ENCODE results near the gene TPRN.

Gene TPRN

GRCh38 chr9:137185921-137186320 lies 14.6 kb downstream of the TPRN start:
- peaks cover 10% of the 10 kb centered on the region for H3K4me1 ChIP-seq (ENCODE audit: control insufficient read depth, insufficient read depth, low read length)
- H3K36me3 ChIP-seq (ENCODE audit: control insufficient read depth, insufficient read depth, low read length) = peaks cover 37% of the 10 kb centered on the region
- no peaks in the 10 kb centered on the region for H3K9me3 ChIP-seq (ENCODE audit: control insufficient read depth, insufficient read depth, low read length)
- no peak overlapping the region for H3K4me3 ChIP-seq (ENCODE audit: low read depth, low read length)
- H3K27me3 ChIP-seq (ENCODE audit: control insufficient read depth, insufficient read depth, low read length) = no peaks in the 10 kb centered on the region
- H3K9ac ChIP-seq (ENCODE audit: low read depth, low read length) = no peak overlapping the region

DNA sequence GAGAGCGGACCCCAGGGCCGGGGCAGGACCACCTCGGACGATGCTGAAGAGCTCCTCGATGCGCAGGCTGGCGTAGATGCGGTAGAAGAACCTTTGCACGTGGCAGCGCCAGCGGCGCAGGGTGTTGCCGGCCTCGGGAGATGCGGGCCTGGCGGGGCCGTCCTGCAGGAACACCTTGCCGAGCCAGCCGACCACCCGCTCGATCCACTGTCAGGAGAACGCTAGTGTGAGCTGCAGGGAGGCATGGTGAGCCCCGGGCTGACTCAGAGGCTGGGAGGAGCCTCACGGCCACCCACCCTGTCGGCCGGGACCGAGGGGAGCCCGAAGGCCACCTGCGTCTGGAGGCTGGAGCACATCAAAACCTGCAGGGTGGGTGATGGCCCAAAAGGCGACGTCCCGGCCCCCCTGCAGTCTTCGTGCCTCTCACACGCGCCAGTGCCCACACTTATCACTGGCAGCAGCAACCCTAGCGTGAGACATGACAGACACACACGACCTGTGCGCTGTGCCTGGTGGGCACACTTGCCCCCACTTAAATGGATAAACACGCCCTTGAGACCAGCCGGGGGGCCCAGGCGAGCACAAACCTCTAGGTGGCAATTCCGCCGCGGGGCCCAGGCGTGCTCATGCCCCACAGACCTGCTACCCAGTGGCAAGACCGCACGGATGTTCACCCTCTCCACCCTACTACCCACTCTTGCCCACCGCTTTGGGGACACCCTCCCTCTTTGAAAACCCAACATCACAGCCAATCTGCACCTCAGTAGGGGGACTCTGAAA lies 15.5 kb downstream of the TPRN start:
- Histone ChIP-seq H3K4me1 (ENCODE audit: control insufficient read depth, insufficient read depth, low read length) (peaks cover 10% of the 10 kb centered on the region), H3K36me3 (ENCODE audit: control insufficient read depth, insufficient read depth, low read length) (peaks cover 41% of the 10 kb centered on the region), H3K9ac (ENCODE audit: low read depth, low read length) (no peak overlapping the region), H3K27me3 (ENCODE audit: control insufficient read depth, insufficient read depth, low read length) (no peaks in the 10 kb centered on the region), H3K9me3 (ENCODE audit: control insufficient read depth, insufficient read depth, low read length) (no peaks in the 10 kb centered on the region), H3K4me3 (ENCODE audit: low read depth, low read length) (no peak overlapping the region)

GRCh38 chr9:137183980-137184595 lies 16.5 kb downstream of the TPRN start:
- Histone ChIP-seq H3K9ac (ENCODE audit: low read depth, low read length) (no peak overlapping the region), H3K4me1 (ENCODE audit: control insufficient read depth, insufficient read depth, low read length) (peaks cover 8% of the 10 kb centered on the region), H3K27me3 (ENCODE audit: control insufficient read depth, insufficient read depth, low read length) (no peaks in the 10 kb centered on the region), H3K4me3 (ENCODE audit: low read depth, low read length) (no peak overlapping the region), H3K36me3 (ENCODE audit: control insufficient read depth, insufficient read depth, low read length) (peaks cover 49% of the 10 kb centered on the region), H3K9me3 (ENCODE audit: control insufficient read depth, insufficient read depth, low read length) (no peaks in the 10 kb centered on the region)

GRCh38 chr9:137182836-137183235 lies 17.7 kb downstream of the TPRN start:
- H3K9me3 ChIP-seq (ENCODE audit: control insufficient read depth, insufficient read depth, low read length) = no peaks in the 10 kb centered on the region
- no peak overlapping the region for H3K9ac ChIP-seq (ENCODE audit: low read depth, low read length)
- H3K27me3 ChIP-seq (ENCODE audit: control insufficient read depth, insufficient read depth, low read length) = no peaks in the 10 kb centered on the region
- no peak overlapping the region for H3K4me3 ChIP-seq (ENCODE audit: low read depth, low read length)
- peaks cover 8% of the 10 kb centered on the region for H3K4me1 ChIP-seq (ENCODE audit: control insufficient read depth, insufficient read depth, low read length)
- peaks cover 52% of the 10 kb centered on the region for H3K36me3 ChIP-seq (ENCODE audit: control insufficient read depth, insufficient read depth, low read length)

DNA sequence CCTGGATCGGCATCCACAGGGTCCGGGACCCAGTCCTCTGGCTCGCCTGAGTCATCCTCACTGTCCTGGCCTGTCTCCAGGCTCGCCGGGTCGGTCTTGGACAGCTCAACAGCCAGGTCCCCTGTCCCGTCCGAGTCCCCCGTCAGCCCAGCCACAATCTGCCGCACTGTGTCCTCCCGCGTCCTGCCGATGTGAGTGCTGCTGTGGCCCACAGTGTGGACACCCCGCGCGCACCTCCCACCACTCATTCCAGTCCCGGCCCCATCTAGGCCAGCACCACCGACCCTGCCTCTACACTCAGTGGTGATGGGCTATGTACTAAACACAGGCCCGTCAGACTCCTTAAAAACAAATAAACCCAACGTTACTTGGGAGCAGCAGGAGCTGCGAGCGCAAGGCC lies 18.9 kb downstream of the TPRN start:
- Histone ChIP-seq H3K27me3 (ENCODE audit: control insufficient read depth, insufficient read depth, low read length) (no peaks in the 10 kb centered on the region), H3K4me1 (ENCODE audit: control insufficient read depth, insufficient read depth, low read length) (no peaks in the 10 kb centered on the region), H3K9me3 (ENCODE audit: control insufficient read depth, insufficient read depth, low read length) (no peaks in the 10 kb centered on the region), H3K4me3 (ENCODE audit: low read depth, low read length) (no peak overlapping the region), H3K36me3 (ENCODE audit: control insufficient read depth, insufficient read depth, low read length) (peaks cover 52% of the 10 kb centered on the region), H3K9ac (ENCODE audit: low read depth, low read length) (no peak overlapping the region)

DNA sequence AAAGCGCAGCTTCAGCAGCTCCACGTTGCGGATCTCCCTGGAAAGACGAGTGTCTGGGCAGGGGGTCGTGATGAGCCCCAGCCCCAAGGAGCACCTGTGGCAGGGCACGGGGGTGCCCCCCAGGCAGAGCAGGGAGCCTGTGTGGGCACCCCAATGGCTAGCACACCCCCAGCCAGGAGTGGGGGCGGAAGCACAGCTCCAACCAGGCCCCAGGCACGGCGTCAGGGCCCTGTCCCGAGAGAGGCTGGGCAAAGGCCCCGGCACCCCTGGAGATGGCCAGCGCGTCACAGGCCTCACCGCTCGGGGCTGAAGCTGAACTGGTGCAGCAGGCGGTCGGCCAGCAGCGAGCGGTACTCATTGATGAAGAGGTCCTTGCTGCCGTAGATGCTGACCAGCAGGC lies 20.1 kb downstream of the TPRN start:
- H3K4me3 ChIP-seq (ENCODE audit: low read depth, low read length) = no peak overlapping the region
- H3K4me1 ChIP-seq (ENCODE audit: control insufficient read depth, insufficient read depth, low read length) = no peaks in the 10 kb centered on the region
- no peak overlapping the region for H3K9ac ChIP-seq (ENCODE audit: low read depth, low read length)
- H3K36me3 ChIP-seq (ENCODE audit: control insufficient read depth, insufficient read depth, low read length) = peaks cover 45% of the 10 kb centered on the region
- H3K27me3 ChIP-seq (ENCODE audit: control insufficient read depth, insufficient read depth, low read length) = peaks cover 3% of the 10 kb centered on the region
- no peaks in the 10 kb centered on the region for H3K9me3 ChIP-seq (ENCODE audit: control insufficient read depth, insufficient read depth, low read length)

DNA sequence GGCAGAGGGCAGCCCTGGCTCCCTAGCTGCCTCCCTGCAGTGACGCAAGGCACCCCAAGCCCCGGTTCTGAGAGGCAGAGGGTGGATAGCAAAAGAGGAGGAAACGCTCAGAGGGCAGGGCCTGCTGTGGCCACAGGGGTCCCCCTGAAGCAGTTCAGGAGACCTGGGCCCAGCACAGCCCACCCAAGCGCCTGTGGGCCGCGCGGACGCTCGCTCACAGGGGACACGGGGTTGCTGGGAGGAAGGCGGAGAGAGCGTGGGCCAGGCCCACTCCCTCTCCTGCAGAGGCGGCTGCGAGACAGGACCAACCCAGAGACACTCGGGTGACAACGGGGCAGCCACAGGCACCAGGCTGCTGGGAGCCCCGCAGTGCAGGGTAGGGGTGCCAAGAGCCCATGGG lies 20.8 kb downstream of the TPRN start:
- H3K4me3 ChIP-seq (ENCODE audit: low read depth, low read length) = no peak overlapping the region
- H3K36me3 ChIP-seq (ENCODE audit: control insufficient read depth, insufficient read depth, low read length) = peaks cover 44% of the 10 kb centered on the region
- H3K9ac ChIP-seq (ENCODE audit: low read depth, low read length) = no peak overlapping the region
- H3K4me1 ChIP-seq (ENCODE audit: control insufficient read depth, insufficient read depth, low read length) = no peaks in the 10 kb centered on the region
- peaks cover 3% of the 10 kb centered on the region for H3K27me3 ChIP-seq (ENCODE audit: control insufficient read depth, insufficient read depth, low read length)
- H3K9me3 ChIP-seq (ENCODE audit: control insufficient read depth, insufficient read depth, low read length) = no peaks in the 10 kb centered on the region

GRCh38 chr9:137178939-137179630 lies 21.5 kb downstream of the TPRN start:
- peaks cover 3% of the 10 kb centered on the region for H3K27me3 ChIP-seq (ENCODE audit: control insufficient read depth, insufficient read depth, low read length)
- H3K4me3 ChIP-seq (ENCODE audit: low read depth, low read length) = no peak overlapping the region
- H3K9ac ChIP-seq (ENCODE audit: low read depth, low read length) = no peak overlapping the region
- H3K9me3 ChIP-seq (ENCODE audit: control insufficient read depth, insufficient read depth, low read length) = no peaks in the 10 kb centered on the region
- H3K36me3 ChIP-seq (ENCODE audit: control insufficient read depth, insufficient read depth, low read length) = peaks cover 44% of the 10 kb centered on the region
- H3K4me1 ChIP-seq (ENCODE audit: control insufficient read depth, insufficient read depth, low read length) = no peaks in the 10 kb centered on the region

GRCh38 chr9:137178201-137178938 lies 22.2 kb downstream of the TPRN start:
- H3K9me3 ChIP-seq (ENCODE audit: control insufficient read depth, insufficient read depth, low read length) = no peaks in the 10 kb centered on the region
- no peaks in the 10 kb centered on the region for H3K4me1 ChIP-seq (ENCODE audit: control insufficient read depth, insufficient read depth, low read length)
- no peak overlapping the region for H3K9ac ChIP-seq (ENCODE audit: low read depth, low read length)
- peaks cover 3% of the 10 kb centered on the region for H3K27me3 ChIP-seq (ENCODE audit: control insufficient read depth, insufficient read depth, low read length)
- H3K4me3 ChIP-seq (ENCODE audit: low read depth, low read length) = no peak overlapping the region
- H3K36me3 ChIP-seq (ENCODE audit: control insufficient read depth, insufficient read depth, low read length) = peaks cover 37% of the 10 kb centered on the region

GRCh38 chr9:137176302-137177182 lies 24.0 kb downstream of the TPRN start:
- Histone ChIP-seq H3K4me3 (ENCODE audit: low read depth, low read length) (no peak overlapping the region), H3K36me3 (ENCODE audit: control insufficient read depth, insufficient read depth, low read length) (peaks cover 23% of the 10 kb centered on the region), H3K27me3 (ENCODE audit: control insufficient read depth, insufficient read depth, low read length) (peaks cover 3% of the 10 kb centered on the region), H3K4me1 (ENCODE audit: control insufficient read depth, insufficient read depth, low read length) (no peaks in the 10 kb centered on the region), H3K9ac (ENCODE audit: low read depth, low read length) (no peak overlapping the region), H3K9me3 (ENCODE audit: control insufficient read depth, insufficient read depth, low read length) (no peaks in the 10 kb centered on the region)
